A673 (cell line): ENCODE data around the gene APOL5. TPM values are rescaled to one million over a fixed set of nuclear protein-coding genes. Genes with fewer than 3 reads are reported as not detected.

Source experiments
- BruUV-seq: library from RNA; stranded (reverse); fragments of 400-500 nt; replicated peaks from 2 replicates; lab custom pipeline; 2021; lab: Mats Ljungman, UMichigan
- CTCF ChIA-PET: fragments of 300-600 bp; sonication (Branson Sonifier 250); formaldehyde crosslinking; loops from one replicate; lab custom pipeline; 2022; ENCODE audit warnings: antibody characterized with exemption; lab: Charles Lee
- POLR2A ChIA-PET: fragments of 300-600 bp; sonication (Branson Sonifier 250); formaldehyde crosslinking; loops from one replicate; lab custom pipeline; 2022; ENCODE audit warnings: antibody characterized with exemption; ENCODE audit not compliant: low non-redundant PET; lab: Charles Lee
- DNase-seq: peaks from one replicate; pipeline ENCODE4 v3.0.0-alpha.2; 2015; ENCODE audit warnings: low spot score
- H3K27ac ChIP-seq: fragments of 200-600 bp; sonication (generic); 2 replicates; pipeline ENCODE4 v1.5.1; 2016; ENCODE audit warnings: mixed run types, low read depth, mild to moderate bottlenecking, mixed read lengths, antibody characterized with exemption, low read length; ENCODE audit not compliant: poor library complexity, severe bottlenecking
- H3K27me3 ChIP-seq: fragments of 200-600 bp; sonication (generic); replicated peaks from 2 replicates; pipeline ENCODE4 v1.6.1; 2017; ENCODE audit warnings: mixed run types, low read depth, mild to moderate bottlenecking, mixed read lengths, antibody characterized with exemption, low read length; ENCODE audit not compliant: insufficient read depth, poor library complexity
- H3K36me3 ChIP-seq: fragments of 200-600 bp; sonication (generic); 2 replicates; pipeline ENCODE4 v1.6.1; 2016; ENCODE audit warnings: mixed run types, mild to moderate bottlenecking, mixed read lengths, antibody characterized with exemption, low read length; ENCODE audit not compliant: insufficient read depth, poor library complexity, severe bottlenecking
- H3K4me1 ChIP-seq: fragments of 200-600 bp; sonication (generic); 2 replicates; pipeline ENCODE4 v1.6.1; 2017; ENCODE audit warnings: mixed run types, mild to moderate bottlenecking, mixed read lengths, antibody characterized with exemption, low read length; ENCODE audit not compliant: insufficient read depth, poor library complexity, severe bottlenecking
- H3K4me3 ChIP-seq: fragments of 200-600 bp; sonication (generic); 2 replicates; pipeline ENCODE4 v1.5.1; 2016; ENCODE audit warnings: low read depth, mixed run types, mild to moderate bottlenecking, mixed read lengths, low read length; ENCODE audit not compliant: poor library complexity, severe bottlenecking
- H3K9me3 ChIP-seq: fragments of 200-600 bp; sonication (generic); 2 replicates; pipeline ENCODE4 v1.6.1; 2016; ENCODE audit warnings: mixed run types, low read depth, mild to moderate bottlenecking, mixed read lengths, antibody characterized with exemption, low read length; ENCODE audit not compliant: poor library complexity, severe bottlenecking
- CTCF ChIP-seq: fragments of 300-800, 200-600 bp; sonication (generic); conservative IDR thresholded peaks from 2 replicates; pipeline ENCODE4 v1.5.1; 2017; ENCODE audit warnings: low read depth, mild to moderate bottlenecking, antibody characterized with exemption, low read length, moderate library complexity, mixed read lengths
- EZH2 ChIP-seq: fragments of 200-600 bp; sonication (generic); IDR thresholded peaks from 2 replicates; pipeline ENCODE4 v1.6.1; 2017; ENCODE audit warnings: borderline replicate concordance, low read depth, mild to moderate bottlenecking, mixed read lengths, antibody characterized with exemption, low read length; ENCODE audit not compliant: poor library complexity, severe bottlenecking
- intact Hi-C: fragments of 100-400 bp; cut with micrococcal nuclease; formaldehyde crosslinking; loops from one replicate; pipeline ENCODE4 v1.10.0; 2022; ENCODE audit not compliant: unreplicated experiment
- total RNA-seq: library from RNA; stranded (reverse); gene quantifications from 2 replicates; pipeline ENCODE4 v1.2.3, GENCODE V29; 2021

APOL5 gene
- total RNA-seq, 1 experiment from 2014 or later, result not detected

- DNase-seq, result peak; percentile 17
- Histone ChIP-seq H3K4me1 (peaks cover 42% of the 10 kb centered on the region), H3K4me3 (no peak overlapping the region), H3K27me3 (no peaks in the 10 kb centered on the region), H3K9me3 (no peaks in the 10 kb centered on the region), H3K27ac (peak overlapping the region; percentile 62), H3K36me3 (peaks cover 7% of the 10 kb centered on the region)
- TF ChIP-seq CTCF, result no peak
- no peak for TF ChIP-seq EZH2
- intact Hi-C loops, result no loop called here
- no TSS peak for BruUV-seq
- CTCF ChIA-PET, result no interaction called here
- POLR2A ChIA-PET, result no interaction called here
Observed at GRCh38 chr22:35752006-35752862, 34.6 kb downstream of the APOL5 start.

GRCh38 chr22:35752863-35753189 is 35.2 kb downstream of the APOL5 start:
- no TSS peak for BruUV-seq
- H3K36me3 ChIP-seq, result peaks cover 7% of the 10 kb centered on the region
- DNase-seq, result no peak
- ChIA-PET POLR2A (no interaction called here), CTCF (no interaction called here)
- peaks cover 41% of the 10 kb centered on the region for H3K4me1 ChIP-seq
- H3K9me3 ChIP-seq, result no peaks in the 10 kb centered on the region
- TF ChIP-seq CTCF (no peak), EZH2 (no peak)
- H3K4me3 ChIP-seq, result no peak overlapping the region
- intact Hi-C loops, result no loop called here
- H3K27ac ChIP-seq, result peak overlapping the region; percentile 62
- no peaks in the 10 kb centered on the region for H3K27me3 ChIP-seq

- H3K27me3 ChIP-seq, result no peaks in the 10 kb centered on the region
- intact Hi-C loops, result no loop called here
- POLR2A ChIA-PET, result no interaction called here
- no peak overlapping the region for H3K27ac ChIP-seq
- TF ChIP-seq CTCF, result no peak
- TF ChIP-seq EZH2, result no peak
- CTCF ChIA-PET, result no interaction called here
- no peak overlapping the region for H3K4me3 ChIP-seq
- no peak for DNase-seq
- peaks cover 22% of the 10 kb centered on the region for H3K4me1 ChIP-seq
- no peaks in the 10 kb centered on the region for H3K9me3 ChIP-seq
- no TSS peak for BruUV-seq
- H3K36me3 ChIP-seq, result peaks cover 26% of the 10 kb centered on the region
Observed at GRCh38 chr22:35754761-35755160, 37.1 kb downstream of the APOL5 start.
